OCI-LY1 (cell line): ENCODE measurements around the gene INTS3.

Experiments used
- H2AFZ ChIP-seq: fragments of 200-600 bp; sonication (generic), shearing (Covaris generic); 2 replicates; pipeline ENCODE4 v1.6.0; 2014; ENCODE audit warnings: antibody characterized with exemption, mild to moderate bottlenecking, low read length
- H3F3A ChIP-seq: fragments of 200-600 bp; sonication (generic), shearing (Covaris generic); 2 replicates; pipeline ENCODE4 v1.6.0; 2014; ENCODE audit warnings: mild to moderate bottlenecking, antibody characterized with exemption, low read length, moderate library complexity; ENCODE audit not compliant: insufficient read depth
- H3K27ac ChIP-seq: fragments of 200-600 bp; sonication (generic); 2 replicates; pipeline ENCODE4 v1.5.1; 2014; ENCODE audit warnings: low read length, mixed run types, mild to moderate bottlenecking, low read depth; ENCODE audit not compliant: poor library complexity, severe bottlenecking
- H3K27me3 ChIP-seq: fragments of 200-600 bp; sonication (generic); 2 replicates; pipeline ENCODE4 v1.6.0; 2014; ENCODE audit warnings: antibody characterized with exemption, mild to moderate bottlenecking, low read length, moderate library complexity; ENCODE audit not compliant: insufficient read depth
- H3K36me3 ChIP-seq: fragments of 200-600 bp; sonication (generic); 2 replicates; pipeline ENCODE4 v1.6.1; 2014; ENCODE audit warnings: mild to moderate bottlenecking, antibody characterized with exemption, low read length, moderate library complexity, mixed read lengths; ENCODE audit not compliant: insufficient read depth
- H3K4me1 ChIP-seq: fragments of 200-600 bp; sonication (generic); 2 replicates; pipeline ENCODE4 v1.5.1; 2014; ENCODE audit warnings: mild to moderate bottlenecking, low read length, moderate library complexity; ENCODE audit not compliant: insufficient read depth, severe bottlenecking
- H3K4me2 ChIP-seq: fragments of 200-600 bp; sonication (generic), shearing (Covaris generic); 2 replicates; pipeline ENCODE4 v1.6.1; 2014; ENCODE audit warnings: low read length
- H3K4me3 ChIP-seq: fragments of 200-600 bp; sonication (generic); 2 replicates; pipeline ENCODE4 v1.5.1; 2014; ENCODE audit warnings: low read length, low read depth, mild to moderate bottlenecking, mixed read lengths; ENCODE audit not compliant: poor library complexity, severe bottlenecking
- H3K79me2 ChIP-seq: fragments of 200-600 bp; shearing (Covaris generic); 2 replicates; pipeline ENCODE4 v1.6.1; 2016; ENCODE audit warnings: mixed run types, low read length, mixed read lengths; ENCODE audit not compliant: insufficient read depth
- H3K9ac ChIP-seq: fragments of 200-600 bp; sonication (generic), shearing (Covaris generic); 2 replicates; pipeline ENCODE4 v1.6.1; 2014; ENCODE audit warnings: mild to moderate bottlenecking, low read length, mixed read lengths
- H3K9me2 ChIP-seq: fragments of 200-600 bp; sonication (generic), shearing (Covaris generic); 2 replicates; pipeline ENCODE4 v1.6.1; 2014; ENCODE audit warnings: low read depth, mild to moderate bottlenecking, low read length, mixed read lengths
- H3K9me3 ChIP-seq: fragments of 200-600 bp; shearing (Covaris generic); 2 replicates; pipeline ENCODE4 v1.6.1; 2014; ENCODE audit warnings: low read length, mixed read lengths
- H4K20me1 ChIP-seq: fragments of 200-600 bp; sonication (generic), shearing (Covaris generic); 2 replicates; pipeline ENCODE4 v1.6.0; 2016; ENCODE audit warnings: mild to moderate bottlenecking, low read length; ENCODE audit not compliant: insufficient read depth
- CTCF ChIP-seq: fragments of 200-600 bp; sonication (generic), shearing (Covaris generic); IDR thresholded peaks from 2 replicates; pipeline ENCODE4 v1.5.1; 2017; ENCODE audit warnings: mild to moderate bottlenecking, antibody characterized with exemption, low read length, moderate library complexity, mixed read lengths
- EZH2 ChIP-seq: fragments of 200-600 bp; sonication (generic), shearing (Covaris generic); IDR thresholded peaks from 2 replicates; pipeline ENCODE4 v1.8.0; 2017; ENCODE audit warnings: borderline replicate concordance, mixed run types, mild to moderate bottlenecking, antibody characterized with exemption, low read length, moderate library complexity, mixed read lengths

INTS3 gene

GRCh38 chr1:153687346-153688125 lies 40.3 kb upstream of the INTS3 start:
- Histone ChIP-seq H3K4me3 (no peak overlapping the region), H3K4me1 (no peaks in the 10 kb centered on the region), H3K79me2 (no peaks in the 10 kb centered on the region), H3K4me2 (no peak overlapping the region), H3K9me2 (no peaks in the 10 kb centered on the region), H3K27ac (no peak overlapping the region), H3K9ac (no peak overlapping the region), H4K20me1 (no peaks in the 10 kb centered on the region), H3F3A (no peaks in the 10 kb centered on the region), H3K36me3 (no peaks in the 10 kb centered on the region), H2AFZ (no peak overlapping the region), H3K27me3 (peaks cover 6% of the 10 kb centered on the region; the same call in 1 of the 2 replicates), H3K9me3 (no peaks in the 10 kb centered on the region)
- TF ChIP-seq EZH2, result no peak
- TF ChIP-seq CTCF, result no peak

- Histone ChIP-seq H2AFZ (no peak overlapping the region), H3K27me3 (peaks cover 6% of the 10 kb centered on the region; the same call in 1 of the 2 replicates), H3K36me3 (no peaks in the 10 kb centered on the region), H3K9me2 (no peaks in the 10 kb centered on the region), H3K9me3 (no peaks in the 10 kb centered on the region), H4K20me1 (no peaks in the 10 kb centered on the region), H3K79me2 (no peaks in the 10 kb centered on the region), H3K9ac (no peak overlapping the region), H3F3A (no peaks in the 10 kb centered on the region), H3K4me3 (no peak overlapping the region), H3K4me1 (no peaks in the 10 kb centered on the region), H3K27ac (no peak overlapping the region), H3K4me2 (no peak overlapping the region)
- no peak for TF ChIP-seq CTCF
- no peak for TF ChIP-seq EZH2
Measured at GRCh38 chr1:153688276-153688675, 39.6 kb upstream of the INTS3 start.

GRCh38 chr1:153688736-153689328 lies 39.0 kb upstream of the INTS3 start:
- Histone ChIP-seq H3K27ac (no peak overlapping the region), H3K36me3 (no peaks in the 10 kb centered on the region), H3F3A (no peaks in the 10 kb centered on the region), H3K27me3 (peaks cover 6% of the 10 kb centered on the region; the same call in 1 of the 2 replicates), H3K9ac (no peak overlapping the region), H3K9me2 (no peaks in the 10 kb centered on the region), H3K9me3 (no peaks in the 10 kb centered on the region), H2AFZ (no peak overlapping the region), H3K4me1 (no peaks in the 10 kb centered on the region), H3K4me3 (no peak overlapping the region), H4K20me1 (no peaks in the 10 kb centered on the region), H3K4me2 (no peak overlapping the region), H3K79me2 (no peaks in the 10 kb centered on the region)
- TF ChIP-seq CTCF (no peak), EZH2 (no peak)
